ENCODE data around the gene SYNE3.

DNA sequence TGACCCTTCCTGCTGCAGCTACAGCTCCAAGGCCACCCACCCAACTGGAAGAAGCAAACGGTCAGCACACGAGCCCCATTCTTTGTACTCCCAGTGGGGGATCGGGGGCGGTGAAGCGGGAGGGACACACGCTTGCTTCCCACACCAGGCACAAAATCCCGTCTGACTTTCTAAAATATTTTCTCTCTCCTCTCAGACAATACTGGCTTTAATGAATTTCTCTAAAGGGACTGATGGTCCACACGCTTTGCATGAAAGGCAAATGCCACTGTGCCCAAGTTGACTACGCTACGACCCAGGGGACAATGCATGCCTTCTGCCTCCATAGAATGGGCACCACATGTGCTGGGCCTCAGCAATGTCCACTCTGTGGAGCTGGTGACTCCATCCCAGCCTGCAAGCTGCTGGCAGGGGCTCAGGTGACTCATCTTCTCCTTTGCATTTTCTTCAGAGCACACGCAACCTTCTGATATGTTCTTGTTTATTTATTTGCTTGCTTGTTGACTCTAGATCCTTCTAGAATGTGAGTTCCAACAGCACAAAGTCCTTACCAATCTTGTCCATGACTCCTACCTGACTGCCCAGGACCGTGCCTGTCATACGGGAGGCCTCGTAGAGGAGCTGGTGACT is 15.6 kb downstream of the SYNE3 start:
- no peak for TF ChIP-seq POLR2A (IDR thresholded peaks at IDR 0.05)
- TF ChIP-seq, protein P1, sequence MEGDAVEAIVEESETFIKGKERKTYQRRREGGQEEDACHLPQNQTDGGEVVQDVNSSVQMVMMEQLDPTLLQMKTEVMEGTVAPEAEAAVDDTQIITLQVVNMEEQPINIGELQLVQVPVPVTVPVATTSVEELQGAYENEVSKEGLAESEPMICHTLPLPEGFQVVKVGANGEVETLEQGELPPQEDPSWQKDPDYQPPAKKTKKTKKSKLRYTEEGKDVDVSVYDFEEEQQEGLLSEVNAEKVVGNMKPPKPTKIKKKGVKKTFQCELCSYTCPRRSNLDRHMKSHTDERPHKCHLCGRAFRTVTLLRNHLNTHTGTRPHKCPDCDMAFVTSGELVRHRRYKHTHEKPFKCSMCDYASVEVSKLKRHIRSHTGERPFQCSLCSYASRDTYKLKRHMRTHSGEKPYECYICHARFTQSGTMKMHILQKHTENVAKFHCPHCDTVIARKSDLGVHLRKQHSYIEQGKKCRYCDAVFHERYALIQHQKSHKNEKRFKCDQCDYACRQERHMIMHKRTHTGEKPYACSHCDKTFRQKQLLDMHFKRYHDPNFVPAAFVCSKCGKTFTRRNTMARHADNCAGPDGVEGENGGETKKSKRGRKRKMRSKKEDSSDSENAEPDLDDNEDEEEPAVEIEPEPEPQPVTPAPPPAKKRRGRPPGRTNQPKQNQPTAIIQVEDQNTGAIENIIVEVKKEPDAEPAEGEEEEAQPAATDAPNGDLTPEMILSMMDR (IDR thresholded peaks at IDR 0.05 in 4 of 5, conservative IDR thresholded peaks at IDR 0.05 in 1 of 5), result no peak

Data from gastrocnemius medialis (tissue), 4 donors.